HG03378 (cell line): ENCODE measurements around the gene ANKRD44.

Experiments used
- ATAC-seq: cut with Tn5 transposase; IDR thresholded peaks from one replicate; pipeline ENCODE4 v1.9.1; 2021; ENCODE audit warnings: mild to moderate bottlenecking, moderate library complexity; ENCODE audit not compliant: unreplicated experiment

Gene ANKRD44

GRCh38 chr2:197157879-197158537 lies 152.6 kb downstream of the ANKRD44 start:
- no peak for ATAC-seq

DNA sequence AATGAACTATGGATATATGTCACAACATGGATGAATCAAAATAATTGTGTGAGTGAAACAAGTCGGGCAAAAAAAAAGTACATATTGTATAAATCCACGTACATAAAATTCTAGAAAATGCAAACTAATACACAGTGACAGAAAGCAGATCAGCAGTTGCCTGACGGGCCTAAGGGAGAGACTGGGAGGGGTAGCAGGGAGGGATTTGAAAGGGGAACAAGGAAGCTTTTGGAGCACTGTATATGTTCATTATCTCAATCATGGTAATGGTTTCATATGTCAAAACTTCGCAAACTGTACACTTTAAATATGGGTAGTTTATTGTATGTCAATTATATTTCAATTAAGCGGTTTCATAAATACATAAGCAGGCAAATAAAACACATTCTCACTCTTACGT lies 153.8 kb downstream of the ANKRD44 start:
- no peak for ATAC-seq

DNA sequence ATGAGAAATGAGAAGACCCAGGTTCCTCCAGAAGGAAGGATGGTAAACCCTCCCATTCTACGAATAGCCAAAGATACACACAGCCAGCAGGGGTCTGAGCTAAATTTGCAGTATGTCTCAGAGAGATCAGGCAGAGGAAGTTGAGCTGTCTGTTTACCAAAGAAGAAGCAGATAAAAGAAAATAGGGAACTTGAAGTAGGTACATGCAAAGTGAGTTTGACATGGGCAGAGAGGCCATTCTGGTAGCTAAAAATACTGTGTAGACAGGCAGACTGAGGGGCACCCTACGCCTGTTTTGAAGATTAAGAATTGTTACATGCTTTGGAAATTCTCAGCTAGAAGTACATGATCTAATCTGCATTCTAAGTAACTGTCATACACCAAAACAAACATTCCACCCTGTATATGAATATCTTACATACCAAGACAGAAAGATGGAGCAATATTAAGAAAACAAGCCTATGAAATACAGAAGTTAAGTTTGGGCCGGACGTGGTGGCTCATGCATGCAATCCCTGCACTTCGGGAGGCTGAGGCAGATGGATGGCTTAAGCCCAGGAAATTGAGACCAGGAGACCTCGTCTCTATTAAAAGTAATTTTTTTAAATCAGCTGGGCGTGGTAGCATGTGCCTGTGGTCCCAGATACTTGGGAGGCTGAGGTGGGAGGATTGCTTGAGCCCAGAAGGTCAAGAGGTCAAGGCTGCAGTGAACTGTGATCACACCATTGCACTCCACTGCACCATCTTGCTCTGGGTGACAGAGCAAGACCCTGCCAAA lies 157.9 kb downstream of the ANKRD44 start:
- ATAC-seq: peak; percentile 87

- ATAC-seq: no peak
These were observed 161.0 kb downstream of the ANKRD44 start for GRCh38 chr2:197149546-197149945.

DNA sequence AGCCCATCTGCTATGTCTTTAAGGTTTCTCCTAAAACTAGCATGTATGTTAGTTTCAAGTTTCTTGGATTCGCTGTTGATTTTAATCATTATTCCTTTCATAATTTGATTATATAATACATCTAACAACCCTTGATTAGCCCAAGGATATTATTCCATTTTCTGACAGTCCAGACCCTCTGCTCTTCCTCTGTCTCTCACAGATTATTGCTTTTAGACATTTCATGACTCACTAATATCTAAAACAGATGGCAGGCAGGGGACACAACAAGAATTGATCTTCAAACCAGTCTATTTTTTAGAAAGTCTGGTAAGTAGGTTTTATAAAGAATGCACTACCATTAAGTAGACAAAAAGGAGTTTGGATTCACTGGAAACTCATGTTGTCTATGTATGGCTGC lies 162.2 kb downstream of the ANKRD44 start:
- ATAC-seq: no peak

DNA sequence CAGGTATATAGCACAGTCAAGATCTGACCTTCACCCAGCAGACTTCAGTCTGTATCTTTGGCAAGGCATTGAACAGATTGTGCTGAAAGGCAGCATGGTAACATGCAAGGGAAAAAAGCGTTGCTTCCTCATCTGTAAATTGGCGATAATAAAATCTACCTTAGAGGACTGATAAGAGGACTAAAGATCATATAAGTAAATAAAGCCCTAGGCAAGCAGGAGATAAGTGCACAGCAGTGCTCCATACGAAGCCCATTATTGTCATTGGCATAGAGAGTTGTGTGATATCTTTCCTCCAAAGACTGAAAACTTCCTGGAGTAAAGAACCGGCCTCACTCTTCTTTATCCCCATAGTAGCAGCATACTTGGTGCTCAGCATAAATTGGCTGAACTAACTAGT lies 162.6 kb downstream of the ANKRD44 start:
- ATAC-seq: no peak

- no peak for ATAC-seq
These were observed 163.6 kb downstream of the ANKRD44 start for GRCh38 chr2:197146995-197147394.

GRCh38 chr2:197145471-197146056 lies 165.0 kb downstream of the ANKRD44 start:
- peak; percentile 97 for ATAC-seq

DNA sequence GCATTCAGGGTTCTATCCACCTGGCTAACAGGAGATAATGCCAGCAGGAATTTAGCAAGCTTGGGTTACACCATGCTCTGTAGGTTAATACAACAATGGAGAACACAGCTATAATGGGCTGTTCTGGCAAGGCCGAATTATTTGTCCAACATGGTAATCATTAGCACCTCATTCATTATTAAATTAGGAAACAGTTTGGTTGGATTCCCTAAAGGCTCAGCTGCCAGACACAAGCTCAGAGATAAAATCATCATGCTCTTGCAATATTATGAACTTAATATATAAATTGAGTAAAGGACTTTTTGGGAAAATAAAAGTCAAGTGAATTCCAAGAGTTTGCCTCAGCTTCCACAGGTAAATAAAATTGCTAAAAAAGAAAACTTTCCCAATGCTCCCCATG lies 166.4 kb downstream of the ANKRD44 start:
- no peak for ATAC-seq

DNA sequence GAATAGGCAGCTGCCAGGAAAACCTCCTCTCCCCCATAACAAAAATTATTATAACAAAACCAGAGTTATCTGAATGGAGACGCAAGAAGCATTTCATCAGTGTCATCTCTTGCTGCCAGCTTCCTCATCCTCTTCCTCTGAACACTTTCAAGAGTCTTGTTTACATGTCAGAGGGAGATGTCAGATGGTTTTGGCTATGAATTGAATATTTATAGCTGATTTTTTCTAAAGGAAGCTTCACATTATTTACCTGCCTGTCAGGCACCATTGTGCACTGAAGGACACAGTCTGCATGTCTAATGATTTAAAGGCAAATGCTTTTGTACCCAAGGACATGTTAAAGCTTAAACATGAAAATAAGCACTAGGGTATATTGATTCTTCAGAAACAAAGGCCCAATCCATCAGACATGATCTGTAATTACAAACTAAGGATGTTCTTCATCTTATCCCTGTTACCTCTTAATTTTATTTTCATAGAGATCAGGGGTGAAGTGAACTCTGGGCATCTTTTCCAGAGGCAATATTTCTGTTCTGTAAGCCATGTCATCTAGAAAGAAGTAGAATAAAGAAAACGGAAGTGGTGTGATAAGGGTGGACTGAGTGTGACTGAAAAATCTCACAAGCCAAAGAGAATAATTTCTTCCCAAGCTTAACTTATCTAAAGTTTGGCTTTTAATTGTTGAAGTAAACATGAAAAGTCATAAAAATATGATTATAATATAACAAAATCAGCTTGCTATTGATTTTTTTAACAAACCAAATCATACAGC lies 168.7 kb downstream of the ANKRD44 start:
- no peak for ATAC-seq

DNA sequence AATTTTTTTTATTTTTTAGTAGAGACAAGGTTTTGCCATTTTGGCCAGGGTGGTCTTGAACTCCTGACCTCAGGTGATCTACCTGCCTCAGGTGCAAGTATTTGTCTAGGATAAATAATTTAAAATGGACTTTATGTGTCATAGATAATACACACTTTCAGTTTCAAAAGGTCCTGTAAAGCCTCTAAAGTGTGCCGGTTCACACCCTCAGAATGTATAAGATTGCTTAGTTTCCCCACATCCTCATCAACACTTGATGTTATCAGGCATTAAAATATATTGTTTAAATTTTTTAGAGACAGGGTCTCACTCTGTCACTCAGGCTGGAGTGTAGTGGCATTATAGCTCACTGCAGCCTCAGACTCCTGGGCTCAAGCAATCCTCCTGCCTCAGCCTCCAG lies 170.5 kb downstream of the ANKRD44 start:
- ATAC-seq: no peak

GRCh38 chr2:197138506-197138905 lies 172.1 kb downstream of the ANKRD44 start:
- ATAC-seq: no peak

DNA sequence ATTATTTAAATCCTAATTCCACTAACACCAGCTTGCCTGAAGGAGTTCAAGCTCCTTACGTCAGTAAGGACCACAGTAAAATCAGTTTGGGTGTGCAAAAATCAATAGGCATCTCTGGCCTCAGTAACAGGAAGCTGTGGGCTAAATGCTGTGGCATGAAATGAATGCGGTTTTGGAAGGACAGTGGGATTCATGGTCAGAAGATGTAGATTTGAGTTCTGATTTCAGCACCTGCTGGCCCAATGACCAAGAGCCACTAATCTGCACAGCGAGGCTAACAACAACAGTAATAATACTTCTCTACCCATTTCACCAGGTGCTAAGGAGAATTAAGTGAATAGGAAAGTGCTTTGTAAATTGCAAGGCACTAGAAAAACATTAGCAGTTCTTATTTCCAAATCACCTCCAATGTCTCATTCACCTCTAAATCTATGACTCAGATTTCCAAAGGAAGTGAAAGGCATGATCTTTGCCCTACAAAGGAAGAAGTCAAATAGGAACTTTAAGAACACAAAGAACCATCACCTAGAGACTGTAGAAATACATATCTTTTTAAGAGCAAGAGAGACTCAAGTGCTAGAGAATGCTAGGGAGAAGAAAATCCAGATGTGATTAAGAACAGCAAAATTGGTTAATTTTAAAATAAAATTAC lies 172.6 kb downstream of the ANKRD44 start:
- ATAC-seq: no peak

- no peak for ATAC-seq
These were observed 173.3 kb downstream of the ANKRD44 start for GRCh38 chr2:197137231-197137630.

DNA sequence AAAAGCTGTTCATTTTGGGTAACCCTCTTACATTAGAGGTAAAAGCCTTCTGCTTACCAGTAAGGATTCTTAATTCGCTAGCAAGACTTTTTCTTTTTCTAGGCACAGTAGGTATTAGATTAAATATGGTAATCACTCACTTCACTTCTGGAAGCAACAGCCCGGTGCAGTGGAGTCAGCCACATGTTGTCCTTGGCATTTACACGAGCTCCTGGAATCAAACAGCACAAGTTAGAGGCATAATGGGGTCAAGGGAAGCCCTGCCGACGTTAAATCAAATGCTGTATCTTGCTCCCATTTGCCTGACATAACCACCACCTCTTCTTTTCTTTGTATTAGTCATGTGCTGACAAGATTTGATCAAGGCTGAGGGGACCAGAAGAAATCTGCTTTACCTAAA lies 174.1 kb downstream of the ANKRD44 start:
- no peak for ATAC-seq

- ATAC-seq: no peak
These were observed 174.8 kb downstream of the ANKRD44 start for GRCh38 chr2:197135806-197136205.

GRCh38 chr2:197134206-197134605 lies 176.4 kb downstream of the ANKRD44 start:
- no peak for ATAC-seq

GRCh38 chr2:197131558-197131855 lies 179.1 kb downstream of the ANKRD44 start:
- peak; percentile 69 for ATAC-seq

DNA sequence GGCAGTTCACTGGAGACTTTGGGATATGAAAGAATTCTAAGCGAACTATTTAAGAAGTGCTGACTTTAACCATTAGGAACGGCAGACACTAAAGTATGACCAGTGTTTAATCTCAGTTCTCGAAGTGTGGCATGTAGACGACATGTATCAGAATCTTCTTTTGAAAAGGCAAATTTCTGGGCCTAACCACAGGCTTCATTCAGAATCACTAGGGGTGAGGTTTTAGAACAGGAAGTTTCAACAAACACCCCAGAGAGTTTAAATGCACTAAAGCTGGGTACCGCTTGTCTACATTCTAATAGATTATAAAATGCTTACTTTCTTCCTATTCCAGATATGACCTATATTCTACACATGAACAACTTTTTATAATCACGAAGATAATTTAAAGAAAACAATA lies 180.3 kb downstream of the ANKRD44 start:
- peak; percentile 78 for ATAC-seq

DNA sequence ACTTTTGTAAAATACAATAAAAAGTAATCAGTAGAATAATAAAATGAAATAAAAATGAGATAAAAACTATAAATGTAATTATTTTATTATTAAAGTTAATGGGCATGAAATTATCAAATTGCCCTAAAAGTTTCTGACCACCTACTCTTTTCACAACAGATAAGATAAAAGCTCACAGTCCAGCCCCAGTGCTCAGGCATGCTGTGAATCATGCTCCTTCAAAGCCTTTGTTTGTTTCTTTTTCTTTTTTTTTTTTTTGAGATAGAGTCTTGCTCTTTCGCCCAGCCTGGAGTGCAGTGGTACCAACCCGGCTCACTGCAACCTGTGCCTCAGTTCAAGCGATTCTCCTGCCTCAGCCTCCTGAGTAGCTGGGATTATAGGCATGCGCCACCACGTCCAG lies 181.7 kb downstream of the ANKRD44 start:
- no peak for ATAC-seq

- no peak for ATAC-seq
These were observed 182.5 kb downstream of the ANKRD44 start for GRCh38 chr2:197128126-197128525.
